WTC11 (cell line): ENCODE measurements around the gene SCIN. TPM values are rescaled to one million over a fixed set of nuclear protein-coding genes. Genes with fewer than 3 reads are reported as not detected.
A peak's percentile ranks its signal among the peaks of the same experiment; 100 is the strongest.

ENCODE experiments used
- ATAC-seq: fragments of 200-7000 bp; cut with Tn5 transposase; 2 replicates; pipeline ENCODE4 v1.10.0; 2021; ENCODE audit warnings: mild to moderate bottlenecking, moderate library complexity
- CTCF ChIA-PET: fragments of 300-600 bp; sonication (Branson Sonifier 250); formaldehyde crosslinking; loops from one replicate; lab custom pipeline; 2021; ENCODE audit warnings: antibody characterized with exemption; lab: Charles Lee
- POLR2A ChIA-PET: fragments of 350-600 bp; sonication (Branson Sonifier 250); formaldehyde crosslinking; loops from one replicate; lab custom pipeline; 2021; ENCODE audit warnings: antibody characterized with exemption; lab: Charles Lee
- DNase-seq: peaks from one replicate; pipeline ENCODE4 v3.0.0; 2021; ENCODE audit warnings: low spot score
- H3K27ac Mint-ChIP-seq: 2 replicates; pipeline ENCODE4 v1.8.0; 2021; ENCODE audit warnings: mixed read lengths
- H3K27me3 Mint-ChIP-seq: 2 replicates; pipeline ENCODE4 v1.8.0; 2021; ENCODE audit warnings: low read depth, mild to moderate bottlenecking, moderate library complexity, mixed read lengths
- H3K36me3 Mint-ChIP-seq: 2 replicates; pipeline ENCODE4 v1.8.0; 2021; ENCODE audit warnings: mixed read lengths
- H3K4me1 Mint-ChIP-seq: 2 replicates; pipeline ENCODE4 v1.8.0; 2022; ENCODE audit warnings: mixed read lengths
- H3K4me3 Mint-ChIP-seq: 2 replicates; pipeline ENCODE4 v1.8.0; 2021; ENCODE audit warnings: mild to moderate bottlenecking, moderate library complexity, mixed read lengths
- H3K9me3 Mint-ChIP-seq: 2 replicates; pipeline ENCODE4 v1.8.0; 2021; ENCODE audit warnings: mixed read lengths
- ATF1 ChIP-seq: sonication (generic); formaldehyde crosslinking; IDR thresholded peaks from 2 replicates; pipeline ENCODE4 v1.8.1; 2023; ENCODE audit warnings: mild to moderate bottlenecking, moderate library complexity, missing genetic modification reagents
- CBFB ChIP-seq: sonication (generic); formaldehyde crosslinking; IDR thresholded peaks from 2 replicates; pipeline ENCODE4 v1.8.1; 2022; ENCODE audit warnings: mild to moderate bottlenecking, low read depth, missing genetic modification reagents
- FOXJ3 ChIP-seq: sonication (generic); formaldehyde crosslinking; IDR thresholded peaks from 2 replicates; pipeline ENCODE4 v1.9.0; 2021; ENCODE audit warnings: missing genetic modification reagents, mild to moderate bottlenecking, borderline replicate concordance
- GRHL2 ChIP-seq: fragments of 250-450 bp; sonication (Bioruptor Pico); IDR thresholded peaks from 2 replicates; pipeline ENCODE4 v1.8.0; 2022; ENCODE audit warnings: mild to moderate bottlenecking, moderate library complexity; ENCODE audit not compliant: insufficient replicate concordance, severe bottlenecking
- HMGA2 ChIP-seq: fragments of 250-450 bp; sonication (Bioruptor Pico); IDR thresholded peaks from 2 replicates; pipeline ENCODE4 v1.4.0; 2021; ENCODE audit warnings: mild to moderate bottlenecking, moderate library complexity
- JUN ChIP-seq: sonication (generic); formaldehyde crosslinking; IDR thresholded peaks from 2 replicates; pipeline ENCODE4 v1.8.0; 2023; ENCODE audit warnings: mild to moderate bottlenecking, missing genetic modification reagents
- KAT7 ChIP-seq: sonication (generic); formaldehyde crosslinking; IDR thresholded peaks from 2 replicates; pipeline ENCODE4 v1.8.1; 2023; ENCODE audit warnings: missing genetic modification reagents, mild to moderate bottlenecking, borderline replicate concordance
- PRRX2 ChIP-seq: fragments of 250-450 bp; sonication (Bioruptor Pico); IDR thresholded peaks from 2 replicates; pipeline ENCODE4 v1.8.0; 2021; ENCODE audit warnings: mild to moderate bottlenecking
- SMAD3 ChIP-seq: sonication (generic); formaldehyde crosslinking; IDR thresholded peaks from 2 replicates; pipeline ENCODE4 v1.8.0; 2022; ENCODE audit warnings: missing genetic modification reagents, mild to moderate bottlenecking, borderline replicate concordance
- ZNF232 ChIP-seq: sonication (generic); formaldehyde crosslinking; IDR thresholded peaks from 2 replicates; pipeline ENCODE4 v1.8.0; 2022; ENCODE audit warnings: mild to moderate bottlenecking, missing genetic modification reagents
- ZNF263 ChIP-seq: sonication (generic); formaldehyde crosslinking; IDR thresholded peaks from 2 replicates; pipeline ENCODE4 v1.8.1; 2022; ENCODE audit warnings: low read depth, mild to moderate bottlenecking, moderate library complexity, missing genetic modification reagents
- ZNF416 ChIP-seq: fragments of 250-450 bp; sonication (Bioruptor Pico); IDR thresholded peaks from 2 replicates; pipeline ENCODE4 v1.9.0; 2021; ENCODE audit warnings: mild to moderate bottlenecking, inconsistent platforms
- total RNA-seq: library from RNA; stranded (reverse); gene quantifications from 3 replicates; pipeline ENCODE4 v1.2.3, GENCODE V29; 2021
- TF ChIP-seq, protein P1 (sequence below): sonication (generic); formaldehyde crosslinking; IDR thresholded peaks from 2 replicates; pipeline ENCODE4 v1.8.1; 2022; ENCODE audit warnings: low read depth, mild to moderate bottlenecking, moderate library complexity, missing genetic modification reagents, borderline replicate concordance
- TF ChIP-seq, protein P2 (sequence below): sonication (generic); formaldehyde crosslinking; IDR thresholded peaks from 2 replicates; pipeline ENCODE4 v1.8.1; 2023; ENCODE audit warnings: mild to moderate bottlenecking, missing genetic modification reagents, borderline replicate concordance
- TF ChIP-seq, protein P3 (sequence below): sonication (generic); formaldehyde crosslinking; IDR thresholded peaks from 2 replicates; pipeline ENCODE4 v1.8.1; 2022; ENCODE audit warnings: mild to moderate bottlenecking, missing genetic modification reagents, moderate library complexity, borderline replicate concordance
- TF ChIP-seq, protein P4 (sequence below): sonication (generic); formaldehyde crosslinking; IDR thresholded peaks from 2 replicates; pipeline ENCODE4 v1.8.0; 2023; ENCODE audit warnings: missing genetic modification reagents, mild to moderate bottlenecking, borderline replicate concordance

Gene SCIN
- total RNA-seq, 1 experiment from 2014 or later: 0.98 TPM

DNA sequence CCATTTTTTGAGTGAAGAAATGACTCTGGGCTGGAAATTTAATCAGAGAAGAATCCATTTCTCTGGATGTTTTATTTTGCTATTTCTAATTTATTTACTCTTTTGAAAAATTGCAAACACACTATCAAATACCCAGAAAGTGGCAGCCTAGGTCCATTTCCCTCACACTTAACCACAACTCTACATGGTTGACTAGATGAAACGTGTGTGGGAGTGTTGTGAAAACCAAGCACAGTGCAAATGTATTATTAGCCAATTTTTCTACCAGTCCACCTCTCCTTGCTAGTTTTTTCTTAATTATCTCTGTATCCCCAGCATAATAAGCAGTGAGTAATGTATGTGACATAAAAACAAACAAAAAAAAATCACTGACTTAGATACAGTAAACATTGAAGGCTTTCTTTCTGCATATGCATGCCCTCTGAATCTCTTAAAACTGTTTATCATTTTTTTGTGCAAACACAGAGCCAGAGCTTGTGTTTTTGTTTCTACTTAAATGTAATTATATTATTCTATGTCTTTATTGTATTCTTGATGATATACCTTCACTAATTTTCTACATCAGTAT is 30.9 kb downstream of the SCIN start (continued):
- no peak for TF ChIP-seq CBFB (CRISPR knock-in tag)
- TF ChIP-seq, protein P1, sequence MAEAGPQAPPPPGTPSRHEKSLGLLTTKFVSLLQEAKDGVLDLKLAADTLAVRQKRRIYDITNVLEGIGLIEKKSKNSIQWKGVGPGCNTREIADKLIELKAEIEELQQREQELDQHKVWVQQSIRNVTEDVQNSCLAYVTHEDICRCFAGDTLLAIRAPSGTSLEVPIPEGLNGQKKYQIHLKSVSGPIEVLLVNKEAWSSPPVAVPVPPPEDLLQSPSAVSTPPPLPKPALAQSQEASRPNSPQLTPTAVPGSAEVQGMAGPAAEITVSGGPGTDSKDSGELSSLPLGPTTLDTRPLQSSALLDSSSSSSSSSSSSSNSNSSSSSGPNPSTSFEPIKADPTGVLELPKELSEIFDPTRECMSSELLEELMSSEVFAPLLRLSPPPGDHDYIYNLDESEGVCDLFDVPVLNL (CRISPR knock-in tag): no peak
- TF ChIP-seq, all 79 proteins: peak for 0

DNA sequence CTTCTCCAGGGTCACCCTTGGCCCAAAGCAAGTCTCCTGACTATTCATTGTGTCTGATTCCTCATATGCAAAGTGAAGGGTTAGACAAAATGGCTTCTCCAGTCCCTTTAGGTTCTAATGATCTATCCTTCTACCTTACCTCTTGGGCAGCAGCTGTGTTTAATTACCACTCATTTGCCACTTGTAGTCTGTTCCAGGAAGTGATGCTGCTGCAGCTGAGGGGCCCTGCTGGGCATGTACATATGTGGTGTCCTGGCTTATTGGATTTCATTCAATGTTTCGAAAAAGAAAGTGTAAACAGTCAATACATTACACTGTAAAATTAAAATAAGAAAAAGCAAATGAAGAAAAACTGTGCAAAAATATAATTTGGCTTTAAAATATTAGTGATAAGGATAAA is 36.6 kb downstream of the SCIN start:
- Mint-ChIP-seq H3K9me3 (peaks cover 8% of the 10 kb centered on the region), H3K4me3 (no peak overlapping the region), H3K27me3 (no peaks in the 10 kb centered on the region), H3K4me1 (0 out of 2 replicates have a peak, but pooled peaks cover 7% of the 10 kb centered on the region), H3K27ac (peak overlapping the region; percentile 34; the same call in 1 of the 2 replicates)
- DNase-seq (no peak), ATAC-seq (no peak)
- CTCF ChIA-PET: interaction anchor here (1.3 to 1.4 kb wide), 2 partner anchors 82 to 88 kb away, joined by 4 to 5 read pairs; no protein-coding TSS in a partner anchor
- TF ChIP-seq ZNF416 (CRISPR knock-in tag): no peak
- no peak for TF ChIP-seq GRHL2
- TF ChIP-seq, protein P2, sequence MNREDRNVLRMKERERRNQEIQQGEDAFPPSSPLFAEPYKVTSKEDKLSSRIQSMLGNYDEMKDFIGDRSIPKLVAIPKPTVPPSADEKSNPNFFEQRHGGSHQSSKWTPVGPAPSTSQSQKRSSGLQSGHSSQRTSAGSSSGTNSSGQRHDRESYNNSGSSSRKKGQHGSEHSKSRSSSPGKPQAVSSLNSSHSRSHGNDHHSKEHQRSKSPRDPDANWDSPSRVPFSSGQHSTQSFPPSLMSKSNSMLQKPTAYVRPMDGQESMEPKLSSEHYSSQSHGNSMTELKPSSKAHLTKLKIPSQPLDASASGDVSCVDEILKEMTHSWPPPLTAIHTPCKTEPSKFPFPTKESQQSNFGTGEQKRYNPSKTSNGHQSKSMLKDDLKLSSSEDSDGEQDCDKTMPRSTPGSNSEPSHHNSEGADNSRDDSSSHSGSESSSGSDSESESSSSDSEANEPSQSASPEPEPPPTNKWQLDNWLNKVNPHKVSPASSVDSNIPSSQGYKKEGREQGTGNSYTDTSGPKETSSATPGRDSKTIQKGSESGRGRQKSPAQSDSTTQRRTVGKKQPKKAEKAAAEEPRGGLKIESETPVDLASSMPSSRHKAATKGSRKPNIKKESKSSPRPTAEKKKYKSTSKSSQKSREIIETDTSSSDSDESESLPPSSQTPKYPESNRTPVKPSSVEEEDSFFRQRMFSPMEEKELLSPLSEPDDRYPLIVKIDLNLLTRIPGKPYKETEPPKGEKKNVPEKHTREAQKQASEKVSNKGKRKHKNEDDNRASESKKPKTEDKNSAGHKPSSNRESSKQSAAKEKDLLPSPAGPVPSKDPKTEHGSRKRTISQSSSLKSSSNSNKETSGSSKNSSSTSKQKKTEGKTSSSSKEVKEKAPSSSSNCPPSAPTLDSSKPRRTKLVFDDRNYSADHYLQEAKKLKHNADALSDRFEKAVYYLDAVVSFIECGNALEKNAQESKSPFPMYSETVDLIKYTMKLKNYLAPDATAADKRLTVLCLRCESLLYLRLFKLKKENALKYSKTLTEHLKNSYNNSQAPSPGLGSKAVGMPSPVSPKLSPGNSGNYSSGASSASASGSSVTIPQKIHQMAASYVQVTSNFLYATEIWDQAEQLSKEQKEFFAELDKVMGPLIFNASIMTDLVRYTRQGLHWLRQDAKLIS (CRISPR knock-in tag): no peak
- no peak for TF ChIP-seq ZNF263 (CRISPR knock-in tag)
- no peak for TF ChIP-seq ATF1 (CRISPR knock-in tag)
- no peak for TF ChIP-seq JUN (CRISPR knock-in tag)
- no peak for TF ChIP-seq FOXJ3
- TF ChIP-seq, protein P3, sequence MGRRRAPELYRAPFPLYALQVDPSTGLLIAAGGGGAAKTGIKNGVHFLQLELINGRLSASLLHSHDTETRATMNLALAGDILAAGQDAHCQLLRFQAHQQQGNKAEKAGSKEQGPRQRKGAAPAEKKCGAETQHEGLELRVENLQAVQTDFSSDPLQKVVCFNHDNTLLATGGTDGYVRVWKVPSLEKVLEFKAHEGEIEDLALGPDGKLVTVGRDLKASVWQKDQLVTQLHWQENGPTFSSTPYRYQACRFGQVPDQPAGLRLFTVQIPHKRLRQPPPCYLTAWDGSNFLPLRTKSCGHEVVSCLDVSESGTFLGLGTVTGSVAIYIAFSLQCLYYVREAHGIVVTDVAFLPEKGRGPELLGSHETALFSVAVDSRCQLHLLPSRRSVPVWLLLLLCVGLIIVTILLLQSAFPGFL (CRISPR knock-in tag): no peak
- no peak for TF ChIP-seq HMGA2
- TF ChIP-seq, all 79 proteins: peak for 0
- peaks cover 7% of the 10 kb centered on the region for H3K36me3 Mint-ChIP-seq
- POLR2A ChIA-PET: no interaction called here

DNA sequence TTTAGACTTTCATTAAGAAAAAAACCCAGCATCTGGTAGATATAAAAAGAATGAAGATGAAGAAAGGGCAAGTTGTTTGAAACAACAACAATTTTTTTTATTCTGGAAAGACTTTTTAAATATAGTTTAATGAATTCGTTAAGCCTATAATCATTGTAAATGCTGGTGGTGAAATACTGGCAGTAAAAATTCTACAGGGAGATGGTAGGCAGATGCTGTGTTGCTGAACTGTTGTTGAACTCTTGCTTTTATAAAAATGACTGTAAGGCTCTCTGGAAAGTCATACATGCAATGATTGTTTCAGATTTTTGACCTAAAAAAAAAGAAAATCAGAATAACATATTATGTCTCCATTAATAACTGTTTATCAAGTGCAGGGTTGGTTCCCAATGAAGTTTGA is 39.0 kb downstream of the SCIN start:
- no peak for DNase-seq
- no peaks in the 10 kb centered on the region for H3K36me3 Mint-ChIP-seq
- no peak for TF ChIP-seq PRRX2 (CRISPR knock-in tag)
- TF ChIP-seq, all 79 proteins: peak for 0
- ATAC-seq: no peak
- POLR2A ChIA-PET: no interaction called here
- CTCF ChIA-PET: no interaction called here
- Mint-ChIP-seq H3K27me3 (no peaks in the 10 kb centered on the region), H3K9me3 (no peaks in the 10 kb centered on the region), H3K4me3 (no peak overlapping the region), H3K27ac (no peak overlapping the region), H3K4me1 (0 out of 2 replicates have a peak, but pooled peaks cover 7% of the 10 kb centered on the region)

DNA sequence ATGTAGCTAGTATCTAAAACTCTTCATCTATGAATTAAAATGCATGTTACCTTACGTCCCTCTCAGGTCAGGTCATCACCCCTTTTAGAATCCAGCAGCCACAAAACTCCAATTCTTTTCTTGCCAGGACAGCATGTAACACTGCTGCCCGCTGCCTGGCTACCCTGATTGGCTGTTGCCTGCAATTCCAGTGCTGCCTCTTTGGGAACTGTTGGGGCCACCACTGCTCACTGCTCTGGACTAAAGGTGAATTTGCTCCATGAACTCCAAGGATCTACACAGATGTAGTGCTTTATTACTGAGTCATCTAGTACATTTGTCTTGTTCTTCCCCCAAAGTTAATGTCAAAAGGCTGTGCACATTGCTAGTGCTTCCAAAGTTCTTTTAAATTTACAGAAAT is 40.4 kb downstream of the SCIN start:
- no peaks in the 10 kb centered on the region for H3K36me3 Mint-ChIP-seq
- H3K9me3 Mint-ChIP-seq: no peaks in the 10 kb centered on the region
- no peak overlapping the region for H3K27ac Mint-ChIP-seq
- 0 out of 2 replicates have a peak, but pooled peaks cover 7% of the 10 kb centered on the region for H3K4me1 Mint-ChIP-seq
- H3K4me3 Mint-ChIP-seq: no peak overlapping the region
- DNase-seq (no peak), ATAC-seq (peak; percentile 65)
- POLR2A ChIA-PET: no interaction called here
- no peaks in the 10 kb centered on the region for H3K27me3 Mint-ChIP-seq
- CTCF ChIA-PET: interaction anchor here (1.1 to 3.0 kb wide), 4 partner anchors 12 to 153 kb away, joined by 3 to 8 read pairs (median 4); no protein-coding TSS in a partner anchor
- TF ChIP-seq, protein P4, sequence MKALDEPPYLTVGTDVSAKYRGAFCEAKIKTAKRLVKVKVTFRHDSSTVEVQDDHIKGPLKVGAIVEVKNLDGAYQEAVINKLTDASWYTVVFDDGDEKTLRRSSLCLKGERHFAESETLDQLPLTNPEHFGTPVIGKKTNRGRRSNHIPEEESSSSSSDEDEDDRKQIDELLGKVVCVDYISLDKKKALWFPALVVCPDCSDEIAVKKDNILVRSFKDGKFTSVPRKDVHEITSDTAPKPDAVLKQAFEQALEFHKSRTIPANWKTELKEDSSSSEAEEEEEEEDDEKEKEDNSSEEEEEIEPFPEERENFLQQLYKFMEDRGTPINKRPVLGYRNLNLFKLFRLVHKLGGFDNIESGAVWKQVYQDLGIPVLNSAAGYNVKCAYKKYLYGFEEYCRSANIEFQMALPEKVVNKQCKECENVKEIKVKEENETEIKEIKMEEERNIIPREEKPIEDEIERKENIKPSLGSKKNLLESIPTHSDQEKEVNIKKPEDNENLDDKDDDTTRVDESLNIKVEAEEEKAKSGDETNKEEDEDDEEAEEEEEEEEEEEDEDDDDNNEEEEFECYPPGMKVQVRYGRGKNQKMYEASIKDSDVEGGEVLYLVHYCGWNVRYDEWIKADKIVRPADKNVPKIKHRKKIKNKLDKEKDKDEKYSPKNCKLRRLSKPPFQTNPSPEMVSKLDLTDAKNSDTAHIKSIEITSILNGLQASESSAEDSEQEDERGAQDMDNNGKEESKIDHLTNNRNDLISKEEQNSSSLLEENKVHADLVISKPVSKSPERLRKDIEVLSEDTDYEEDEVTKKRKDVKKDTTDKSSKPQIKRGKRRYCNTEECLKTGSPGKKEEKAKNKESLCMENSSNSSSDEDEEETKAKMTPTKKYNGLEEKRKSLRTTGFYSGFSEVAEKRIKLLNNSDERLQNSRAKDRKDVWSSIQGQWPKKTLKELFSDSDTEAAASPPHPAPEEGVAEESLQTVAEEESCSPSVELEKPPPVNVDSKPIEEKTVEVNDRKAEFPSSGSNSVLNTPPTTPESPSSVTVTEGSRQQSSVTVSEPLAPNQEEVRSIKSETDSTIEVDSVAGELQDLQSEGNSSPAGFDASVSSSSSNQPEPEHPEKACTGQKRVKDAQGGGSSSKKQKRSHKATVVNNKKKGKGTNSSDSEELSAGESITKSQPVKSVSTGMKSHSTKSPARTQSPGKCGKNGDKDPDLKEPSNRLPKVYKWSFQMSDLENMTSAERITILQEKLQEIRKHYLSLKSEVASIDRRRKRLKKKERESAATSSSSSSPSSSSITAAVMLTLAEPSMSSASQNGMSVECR (CRISPR knock-in tag): no peak
- TF ChIP-seq ZNF232 (CRISPR knock-in tag): no peak
- no peak for TF ChIP-seq KAT7 (CRISPR knock-in tag)
- no peak for TF ChIP-seq SMAD3 (CRISPR knock-in tag)
